MG63 (cell line): Measurements from ENCODE around the gene RNF113A. TPM values are rescaled to one million over a fixed set of nuclear protein-coding genes. Genes with fewer than 3 reads are reported as not detected.
"Not testable (repeated sequence)": the region's sequence is repeated elsewhere in the genome, so short reads cannot be mapped to it uniquely, and the experiment has no call there.

Experiments
- DNase-seq: peaks from one replicate; pipeline ENCODE4 v3.0.0-alpha.2; 2020
- H3K27me3 ChIP-seq: fragments of 250-450 bp; sonication (Bioruptor Pico); 2 replicates; pipeline ENCODE4 v1.5.1; 2020; ENCODE audit warnings: mild to moderate bottlenecking, moderate library complexity
- H3K36me3 ChIP-seq: fragments of 250-450 bp; sonication (Bioruptor Pico); 2 replicates; pipeline ENCODE4 v1.5.1; 2020; ENCODE audit warnings: mild to moderate bottlenecking, moderate library complexity
- H3K4me3 ChIP-seq: fragments of 250-450 bp; sonication (Bioruptor Pico); 2 replicates; pipeline ENCODE4 v1.5.1; 2020; ENCODE audit warnings: mild to moderate bottlenecking, moderate library complexity
- H3K9me3 ChIP-seq: fragments of 250-450 bp; sonication (Bioruptor Pico); 2 replicates; pipeline ENCODE4 v1.5.1; 2020; ENCODE audit warnings: mild to moderate bottlenecking, moderate library complexity
- total RNA-seq: library from RNA; depleted of rRNA; stranded (reverse); fragments of >200 nt; shearing (Covaris generic); gene quantifications from 2 replicates; pipeline ENCODE4 v1.2.3, GENCODE V29; 2014; ENCODE audit warnings: low replicate concordance; rRNA removed

RNF113A gene
- total RNA-seq, 1 experiment from 2014 or later = 10.1 TPM

- H3K4me3 ChIP-seq = peak overlapping the region; percentile 80
- H3K9me3 ChIP-seq = no peaks in the 10 kb centered on the region
- peaks cover 3% of the 10 kb centered on the region; the same call in 1 of the 2 replicates for H3K36me3 ChIP-seq
- H3K27me3 ChIP-seq = no peaks in the 10 kb centered on the region
- peak; percentile 8 for DNase-seq
These were observed 311 bp downstream of the RNF113A start for GRCh38 chrX:119871245-119871598.

GRCh38 chrX:119870626-119871131 is 854 bp downstream of the RNF113A start:
- Histone ChIP-seq H3K36me3 (peaks cover 3% of the 10 kb centered on the region; the same call in 1 of the 2 replicates), H3K9me3 (no peaks in the 10 kb centered on the region), H3K4me3 (peak overlapping the region; percentile 80), H3K27me3 (no peaks in the 10 kb centered on the region)
- DNase-seq = peak; percentile 14

GRCh38 chrX:119853444-119853843 is 18.1 kb downstream of the RNF113A start:
- peak overlapping the region; percentile 88 for H3K4me3 ChIP-seq
- no peaks in the 10 kb centered on the region for H3K27me3 ChIP-seq
- no peak for DNase-seq
- no peaks in the 10 kb centered on the region for H3K9me3 ChIP-seq
- peaks cover 3% of the 10 kb centered on the region; the same call in 1 of the 2 replicates for H3K36me3 ChIP-seq

GRCh38 chrX:119852382-119853353 is 18.9 kb downstream of the RNF113A start, which contains the start of gene UPF3B:
UPF3B (minus strand) TSS chrX:119852963; CDS start chrX:119852928, 35 bp downstream.
- Histone ChIP-seq H3K27me3 (no peaks in the 10 kb centered on the region), H3K9me3 (no peaks in the 10 kb centered on the region), H3K36me3 (peaks cover 5% of the 10 kb centered on the region; the same call in 1 of the 2 replicates), H3K4me3 (peak within 1 kb of the TSS; percentile 88)
- DNase-seq = peak; percentile 97

GRCh38 chrX:119833905-119834304 is 37.6 kb downstream of the RNF113A start:
- Histone ChIP-seq H3K9me3 (no peaks in the 10 kb centered on the region), H3K4me3 (no peak overlapping the region), H3K36me3 (peaks cover 9% of the 10 kb centered on the region), H3K27me3 (no peaks in the 10 kb centered on the region)
- no peak for DNase-seq

GRCh38 chrX:119828446-119828845 is 43.1 kb downstream of the RNF113A start:
- no peaks in the 10 kb centered on the region for H3K27me3 ChIP-seq
- H3K4me3 ChIP-seq = no peak overlapping the region
- no peaks in the 10 kb centered on the region for H3K9me3 ChIP-seq
- DNase-seq = no peak
- peaks cover 3% of the 10 kb centered on the region for H3K36me3 ChIP-seq

GRCh38 chrX:119826399-119826959 is 45.1 kb downstream of the RNF113A start:
- Histone ChIP-seq H3K27me3 (no peaks in the 10 kb centered on the region), H3K9me3 (no peaks in the 10 kb centered on the region), H3K4me3 (no peak overlapping the region), H3K36me3 (no peaks in the 10 kb centered on the region; the same call in none of the 2 replicates)
- no peak for DNase-seq

GRCh38 chrX:119824221-119824620 is 47.3 kb downstream of the RNF113A start:
- H3K4me3 ChIP-seq, H3K36me3 ChIP-seq, H3K9me3 ChIP-seq, H3K27me3 ChIP-seq, DNase-seq: not testable (repeated sequence)

- DNase-seq, H3K36me3 ChIP-seq, H3K27me3 ChIP-seq, H3K9me3 ChIP-seq, H3K4me3 ChIP-seq: not testable (repeated sequence)
These were observed 49.8 kb downstream of the RNF113A start for GRCh38 chrX:119821703-119822102.

Other genes with a start within 250 kb of the RNF113A start
- gene SEPTIN6, start 178.6 kb downstream of the RNF113A start, total RNA-seq = 1.4 and 5.7 TPM in 2 replicates
- 1.2 TPM in 1 of 2 replicates, not detected in the other for gene SOWAHD, start 113.1 kb downstream of the RNF113A start, total RNA-seq
- 2,795 and 3,088 TPM in 2 replicates for gene RPL39, start 80.1 kb downstream of the RNF113A start, total RNA-seq
- 1.1 and 1.3 TPM in 2 replicates for gene UPF3B, start 18.8 kb downstream of the RNF113A start, total RNA-seq
- gene NDUFA1, start 99 bp upstream of the RNF113A start, total RNA-seq = 108 and 198 TPM in 2 replicates
- not detected in 2 replicates for gene AKAP14, start 24.2 kb upstream of the RNF113A start, total RNA-seq
- gene NKAP, start 72.0 kb upstream of the RNF113A start, total RNA-seq = 5.0 and 6.2 TPM in 2 replicates
- not detected in 2 replicates for gene RHOXF2B, start 206.0 kb upstream of the RNF113A start, total RNA-seq
- gene RHOXF1, start 244.2 kb upstream of the RNF113A start, total RNA-seq = not detected in 2 replicates